GM13976 (cell line): Measurements from ENCODE around the gene DFFB.

Experiments
- DNase-seq: peaks from one replicate; pipeline ENCODE4 v3.0.0; 2012; ENCODE audit warnings: low spot score
- in situ Hi-C: fragments of 300-500 bp; cut with MboI; formaldehyde crosslinking; loops from one replicate; pipeline ENCODE4 v1.12.0; 2022; ENCODE audit warnings: low sequenced_read_pairs, mixed read lengths, inconsistent platforms; ENCODE audit not compliant: unreplicated experiment
- TF ChIP-seq, protein P1 (sequence below): IDR thresholded peaks from 2 replicates; pipeline ENCODE4 v1.5.1; 2012; ENCODE audit warnings: borderline replicate concordance, mild to moderate bottlenecking; ENCODE audit not compliant: insufficient read depth; ENCODE audit errors: extremely low read depth, missing control alignments, control extremely low read depth

The DFFB gene

DNA sequence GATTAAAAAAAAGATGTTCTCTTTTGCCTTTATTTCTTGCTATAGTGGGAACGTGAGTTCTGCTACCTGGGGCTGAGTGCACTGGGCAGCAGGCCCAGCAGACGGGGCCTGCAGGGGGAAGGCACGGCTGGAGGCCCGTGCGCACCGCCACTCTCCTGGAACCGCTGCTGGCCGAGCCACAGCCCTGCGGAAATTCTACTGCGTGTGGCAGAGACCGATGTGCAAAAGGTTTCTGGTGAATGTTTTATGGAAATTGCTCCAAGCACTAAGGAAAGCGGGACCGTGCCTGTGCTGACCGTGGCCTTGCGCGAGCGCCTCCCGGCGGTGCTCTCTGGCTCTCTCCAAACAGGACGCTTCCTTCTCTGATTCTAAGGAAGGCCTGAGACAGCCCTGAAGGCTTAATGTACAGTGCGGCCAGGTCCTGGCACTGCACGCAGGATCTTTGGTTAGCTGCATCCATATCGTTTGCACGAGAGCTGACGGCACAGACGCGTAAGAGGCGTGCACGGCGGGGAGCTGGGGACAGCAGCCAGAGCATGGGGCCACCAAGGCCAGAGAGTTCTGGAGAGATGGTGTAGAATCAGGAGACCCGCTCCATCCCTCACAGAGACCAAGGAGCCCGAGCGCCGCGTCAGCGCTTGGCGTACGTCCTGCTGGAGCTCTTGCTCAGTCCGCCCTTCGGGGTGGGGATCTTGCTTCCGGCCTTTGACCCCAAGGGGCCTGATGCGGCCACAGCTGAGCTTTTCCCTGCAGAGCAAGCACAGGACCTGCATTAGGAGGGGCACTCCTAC lies 42.3 kb upstream of the DFFB start:
- TF ChIP-seq, protein P1, sequence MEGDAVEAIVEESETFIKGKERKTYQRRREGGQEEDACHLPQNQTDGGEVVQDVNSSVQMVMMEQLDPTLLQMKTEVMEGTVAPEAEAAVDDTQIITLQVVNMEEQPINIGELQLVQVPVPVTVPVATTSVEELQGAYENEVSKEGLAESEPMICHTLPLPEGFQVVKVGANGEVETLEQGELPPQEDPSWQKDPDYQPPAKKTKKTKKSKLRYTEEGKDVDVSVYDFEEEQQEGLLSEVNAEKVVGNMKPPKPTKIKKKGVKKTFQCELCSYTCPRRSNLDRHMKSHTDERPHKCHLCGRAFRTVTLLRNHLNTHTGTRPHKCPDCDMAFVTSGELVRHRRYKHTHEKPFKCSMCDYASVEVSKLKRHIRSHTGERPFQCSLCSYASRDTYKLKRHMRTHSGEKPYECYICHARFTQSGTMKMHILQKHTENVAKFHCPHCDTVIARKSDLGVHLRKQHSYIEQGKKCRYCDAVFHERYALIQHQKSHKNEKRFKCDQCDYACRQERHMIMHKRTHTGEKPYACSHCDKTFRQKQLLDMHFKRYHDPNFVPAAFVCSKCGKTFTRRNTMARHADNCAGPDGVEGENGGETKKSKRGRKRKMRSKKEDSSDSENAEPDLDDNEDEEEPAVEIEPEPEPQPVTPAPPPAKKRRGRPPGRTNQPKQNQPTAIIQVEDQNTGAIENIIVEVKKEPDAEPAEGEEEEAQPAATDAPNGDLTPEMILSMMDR, result no peak
- in situ Hi-C loops, result no loop called here
- DNase-seq, result no peak

DNA sequence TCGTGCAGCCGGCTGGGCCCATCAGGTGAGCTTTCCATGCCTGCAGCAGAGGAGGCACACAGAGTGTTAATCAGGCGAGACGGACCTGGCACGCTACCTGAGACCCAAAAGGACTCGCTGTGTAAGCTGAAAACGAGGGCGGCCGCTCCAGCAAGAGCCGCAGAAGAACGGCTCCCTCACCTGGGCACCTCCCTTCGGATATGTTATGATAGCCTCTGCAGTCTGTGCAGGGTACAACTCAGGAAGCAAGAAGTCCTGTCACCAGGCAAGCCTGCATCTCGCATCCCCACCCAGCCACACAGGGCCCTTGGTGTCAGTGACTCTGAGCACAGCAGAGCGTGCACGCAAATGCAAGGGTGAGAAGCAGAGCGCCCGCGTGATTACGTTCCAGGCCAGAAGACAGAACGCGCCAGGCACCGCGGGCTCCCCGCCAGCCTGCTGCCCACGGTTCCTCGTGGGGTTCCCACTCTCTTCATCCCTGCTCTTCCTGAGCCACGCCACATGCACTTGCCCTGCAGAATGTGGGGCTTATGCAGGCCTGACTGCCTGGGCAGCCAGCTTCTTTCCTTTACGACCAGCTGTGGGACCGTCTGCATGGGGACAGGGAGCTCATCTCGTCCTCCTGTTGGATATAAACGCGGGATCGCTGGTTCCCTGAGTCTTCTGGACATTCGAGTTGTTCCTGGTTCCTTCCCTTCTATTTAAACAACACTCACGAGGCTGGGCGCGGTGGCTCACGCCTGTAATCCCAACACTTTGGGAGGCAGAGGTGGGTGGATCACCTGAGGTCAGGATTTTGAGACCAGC lies 40.7 kb upstream of the DFFB start:
- no peak for DNase-seq
- in situ Hi-C loops, result no loop called here
- TF ChIP-seq, protein P1, result no peak

DNA sequence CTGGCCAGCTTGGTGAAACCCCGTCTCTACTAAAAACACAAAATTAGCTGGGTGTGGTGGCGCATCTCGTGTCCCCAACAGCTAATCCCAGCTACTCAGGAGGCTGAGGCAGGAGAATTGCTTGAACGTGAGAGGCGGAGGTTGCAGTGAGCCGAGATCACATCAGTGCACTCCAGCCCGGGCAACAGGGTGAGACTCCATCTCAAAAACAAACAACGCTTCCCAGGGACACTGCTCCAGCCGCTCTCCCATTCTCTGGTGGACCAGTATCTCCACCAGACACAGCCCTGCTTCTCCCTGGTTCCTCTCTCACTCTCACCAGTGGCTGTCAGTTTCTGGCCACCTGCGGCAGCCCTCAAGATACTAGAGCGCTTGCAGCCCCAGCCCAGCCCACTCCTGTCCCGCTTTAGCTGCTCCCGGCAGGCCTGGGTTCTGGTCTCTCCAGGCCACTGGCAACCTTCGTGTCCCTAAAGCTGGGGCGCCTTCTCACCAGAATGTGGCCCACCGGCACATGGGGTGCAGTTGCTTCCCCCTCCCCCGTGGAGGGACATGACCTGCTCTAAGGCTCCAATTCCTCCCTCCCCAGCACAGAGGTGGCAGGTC lies 40.0 kb upstream of the DFFB start:
- DNase-seq, result no peak
- TF ChIP-seq, protein P1, result no peak
- in situ Hi-C loops, result no loop called here

DNA sequence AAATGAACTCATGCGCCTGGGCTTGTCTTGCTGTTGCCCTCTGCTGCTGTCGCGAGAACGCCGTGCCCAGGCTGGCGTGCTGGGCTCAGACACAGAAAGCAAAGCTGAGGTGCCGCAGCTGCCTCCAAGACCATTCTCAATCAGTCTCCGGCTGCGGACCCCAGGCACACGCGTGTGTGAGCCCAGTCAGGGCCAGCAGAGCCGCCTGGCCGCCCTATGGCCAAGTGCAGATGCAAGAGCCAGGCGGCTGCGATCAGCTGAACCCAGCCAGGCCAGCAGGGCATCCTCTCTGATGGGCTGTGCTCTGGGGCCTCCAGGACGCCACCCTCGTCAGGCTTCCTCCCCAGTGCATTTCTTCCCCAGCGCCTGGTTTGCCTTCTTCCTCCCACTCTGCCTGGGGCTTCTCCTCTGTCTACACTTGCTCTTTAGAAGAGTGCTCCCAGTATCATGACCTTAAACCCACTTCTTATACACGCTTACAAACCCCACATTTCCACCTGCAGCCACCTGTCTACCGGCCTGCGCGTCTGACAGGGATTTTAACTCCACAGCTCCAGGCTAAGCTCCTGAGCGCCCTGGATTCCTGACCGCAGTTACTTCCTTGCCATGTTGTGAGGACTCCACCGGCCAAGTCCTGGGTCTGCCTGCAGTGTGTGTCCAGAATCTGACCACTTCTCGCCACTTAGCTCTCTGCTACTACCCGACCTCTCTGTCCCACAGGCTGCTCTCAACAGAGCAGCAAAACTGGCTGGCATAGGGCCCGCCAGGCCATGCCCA lies 39.3 kb upstream of the DFFB start:
- in situ Hi-C loops, result no loop called here
- no peak for DNase-seq
- TF ChIP-seq, protein P1, result no peak

DNA sequence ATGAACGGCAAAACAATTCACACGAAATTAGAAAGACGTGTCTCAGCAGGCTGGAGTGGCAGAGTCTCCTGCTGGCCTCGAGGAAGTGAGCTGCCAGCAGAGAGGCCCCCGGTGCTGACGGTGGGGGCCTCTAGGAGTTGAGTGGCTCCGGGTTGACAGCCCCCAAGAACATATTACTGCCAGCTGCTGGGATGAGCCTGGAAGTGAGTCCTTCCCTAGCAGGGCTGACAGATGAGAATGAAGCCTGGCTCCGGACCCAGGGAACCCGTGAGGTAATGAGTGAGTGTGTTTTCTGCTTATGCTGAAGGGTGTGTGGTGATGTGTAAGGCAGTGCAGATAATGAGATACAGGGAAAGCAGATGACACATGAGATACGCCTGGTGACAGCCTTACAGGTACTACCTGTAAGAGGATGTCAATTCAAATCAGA lies 37.5 kb upstream of the DFFB start:
- TF ChIP-seq, protein P1, result no peak
- in situ Hi-C loops, result no loop called here
- DNase-seq, result no peak

DNA sequence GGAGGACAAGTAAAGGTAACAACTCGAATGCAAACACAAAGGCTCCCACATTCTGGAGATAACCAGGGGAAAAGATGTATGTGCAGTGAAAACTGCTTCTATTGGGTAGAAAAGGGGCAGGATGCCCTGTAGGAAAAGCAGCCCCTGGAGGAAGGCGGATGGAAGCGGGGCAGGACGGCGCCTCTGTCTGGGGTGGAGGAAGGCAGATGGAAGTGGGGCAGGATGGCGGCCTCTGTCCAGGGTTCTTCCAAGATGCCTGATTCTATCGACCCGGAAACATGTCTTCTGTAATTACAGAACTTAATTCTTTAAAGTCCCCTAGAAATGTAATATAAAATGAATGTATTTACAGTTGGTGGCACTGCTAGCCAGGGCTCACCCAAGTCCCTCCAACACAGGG lies 37.0 kb upstream of the DFFB start:
- no peak for DNase-seq
- in situ Hi-C loops, result no loop called here
- TF ChIP-seq, protein P1, result no peak
